ENCODE results near the gene TEKT1.

The TEKT1 gene

DNA sequence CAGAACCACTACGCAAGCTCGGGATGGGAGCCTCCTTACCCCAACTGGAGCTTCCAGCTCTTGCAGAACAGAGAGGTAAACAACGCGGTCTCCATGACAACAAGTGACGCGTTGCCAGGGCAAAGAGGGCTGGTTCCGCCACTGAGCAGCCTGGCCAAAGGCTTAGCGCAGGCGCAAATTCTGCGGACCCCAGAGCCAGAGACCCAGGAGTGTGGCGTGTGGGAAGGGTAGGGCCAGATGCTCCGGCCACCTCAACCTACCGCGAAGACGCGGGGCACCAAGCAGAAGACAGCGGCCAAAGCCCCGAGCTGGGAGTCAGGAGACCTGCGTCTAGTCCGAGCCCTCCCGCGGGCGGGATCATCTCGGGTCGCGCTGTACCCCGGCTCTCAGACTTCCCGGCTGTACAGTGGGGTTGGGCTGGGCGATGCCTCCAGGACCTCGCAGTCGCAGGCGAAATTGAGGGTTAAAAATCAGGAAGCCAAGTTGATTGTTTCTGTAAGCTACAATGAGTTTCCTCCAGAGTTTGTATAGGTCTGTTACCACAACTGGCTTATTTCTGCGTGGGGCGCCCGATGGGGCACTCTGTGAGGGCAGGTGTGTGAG, at the start of gene TEKT1:
TSS of gene TEKT1 (minus strand) at position 69 of the 603 bp plus-strand sequence. CDS start 1,353 bp downstream, outside the sequence.
- no peak for TF ChIP-seq GATA2 (IDR thresholded peaks at IDR 0.05; ENCODE audit: low read depth, low read length)
- no peak for TF ChIP-seq GATA3 (IDR thresholded peaks at IDR 0.05; ENCODE audit: low read depth, low read length)

DNA sequence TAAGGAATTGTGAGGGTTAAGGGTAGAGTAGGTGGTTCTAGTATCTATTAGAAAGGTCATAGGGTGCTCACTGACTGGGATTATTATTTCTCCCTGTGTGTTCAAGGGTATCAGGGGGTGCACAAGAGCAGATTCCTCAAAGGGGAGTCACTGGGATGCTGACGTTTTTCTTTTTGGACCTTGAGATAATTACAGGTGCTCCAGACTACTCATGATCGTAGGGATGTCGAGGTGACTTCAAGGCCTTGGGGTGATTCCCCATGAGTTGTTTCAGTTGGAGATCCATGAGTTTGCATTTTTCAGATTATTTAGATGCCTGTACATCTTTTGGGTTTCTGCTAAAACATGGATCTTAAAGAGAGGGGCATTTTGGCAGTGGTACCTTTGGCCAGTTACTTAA, 41.4 kb upstream of the TEKT1 start:
- no peak for TF ChIP-seq GATA3 (IDR thresholded peaks at IDR 0.05; ENCODE audit: low read depth, low read length)
- TF ChIP-seq GATA2 (IDR thresholded peaks at IDR 0.05; ENCODE audit: low read depth, low read length), result no peak

DNA sequence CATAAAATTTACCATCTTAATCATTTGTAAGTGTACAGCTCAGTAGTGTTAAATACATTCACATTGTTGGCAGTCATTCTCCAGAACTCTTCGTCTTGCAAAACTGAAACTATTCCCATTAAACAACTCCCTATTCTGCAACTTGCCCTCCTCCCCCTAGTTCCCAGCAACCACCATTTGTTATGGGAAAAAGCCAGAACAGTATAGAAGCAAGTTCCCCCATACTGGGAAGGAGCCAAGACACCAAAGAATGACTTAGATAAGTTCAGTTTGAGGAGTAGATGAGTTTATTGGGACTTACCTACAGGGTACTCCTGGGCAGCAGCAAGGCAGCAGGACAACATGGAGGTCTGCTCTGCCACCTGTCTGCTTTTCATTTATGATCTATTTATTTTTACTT, 39.3 kb upstream of the TEKT1 start:
- no peak for TF ChIP-seq GATA2 (IDR thresholded peaks at IDR 0.05; ENCODE audit: low read depth, low read length)
- TF ChIP-seq GATA3 (IDR thresholded peaks at IDR 0.05; ENCODE audit: low read depth, low read length), result no peak

DNA sequence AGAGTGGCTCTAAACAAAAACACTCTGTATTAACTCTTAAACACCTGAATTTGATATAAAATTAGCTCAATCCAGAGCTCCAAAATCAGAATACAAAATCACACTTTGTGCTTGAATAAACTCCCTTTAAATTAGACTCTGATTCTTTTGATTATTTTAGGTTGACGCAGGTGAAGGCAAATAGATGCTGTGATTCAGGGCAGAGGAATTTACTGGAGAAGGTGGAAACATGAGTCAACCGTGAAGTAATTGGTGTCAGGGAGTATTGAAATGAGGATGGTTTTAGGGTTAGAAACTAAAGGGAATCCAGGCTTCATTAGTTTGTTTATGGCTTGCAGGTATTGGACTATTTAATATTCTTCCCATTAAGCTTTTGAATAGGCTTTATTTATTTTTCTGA, 37.1 kb upstream of the TEKT1 start:
- TF ChIP-seq GATA2 (IDR thresholded peaks at IDR 0.05; ENCODE audit: low read depth, low read length), result no peak
- no peak for TF ChIP-seq GATA3 (IDR thresholded peaks at IDR 0.05; ENCODE audit: low read depth, low read length)

DNA sequence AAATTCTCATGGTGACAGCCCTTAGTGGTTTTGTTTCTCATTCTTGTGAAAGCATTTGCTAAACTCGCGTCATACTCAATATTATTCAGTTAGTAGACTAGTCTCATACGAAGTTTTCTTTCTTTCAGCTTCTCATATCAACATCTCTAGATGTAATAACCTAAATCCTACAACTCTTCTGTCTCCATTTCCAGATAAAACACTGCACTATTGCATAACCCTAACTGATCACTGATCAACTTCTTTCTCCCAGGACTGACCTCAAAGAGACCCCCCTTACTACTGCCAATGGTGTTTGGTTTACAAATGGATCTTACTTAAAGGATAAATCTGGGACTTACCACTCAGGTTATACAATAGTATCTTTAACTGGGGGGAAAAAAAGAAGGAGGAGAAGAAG, 36.3 kb upstream of the TEKT1 start:
- TF ChIP-seq GATA2 (IDR thresholded peaks at IDR 0.05; ENCODE audit: low read depth, low read length), result no peak
- TF ChIP-seq GATA3 (IDR thresholded peaks at IDR 0.05; ENCODE audit: low read depth, low read length), result no peak

DNA sequence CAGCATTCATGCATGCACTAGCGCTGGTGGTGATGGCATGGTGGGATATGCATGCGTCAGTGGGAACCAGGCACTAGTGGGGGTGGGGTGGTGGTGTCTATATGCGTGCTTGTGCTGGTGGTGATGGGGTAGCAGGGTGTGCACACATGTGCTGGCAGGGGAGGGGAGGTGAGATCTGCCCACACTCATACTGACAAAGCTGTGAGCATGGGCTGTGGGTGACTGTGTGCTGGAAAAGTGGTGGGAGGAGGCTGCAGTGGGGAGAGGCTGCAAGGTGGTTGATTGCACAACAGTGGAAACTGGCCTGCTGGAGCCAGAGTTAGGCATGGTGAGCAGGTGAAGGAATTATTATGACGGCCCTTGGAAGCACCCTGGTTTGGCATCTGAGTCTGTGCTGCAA, 31.3 kb upstream of the TEKT1 start:
- no peak for TF ChIP-seq GATA2 (IDR thresholded peaks at IDR 0.05; ENCODE audit: low read depth, low read length)
- TF ChIP-seq GATA3 (IDR thresholded peaks at IDR 0.05; ENCODE audit: low read depth, low read length), result no peak

DNA sequence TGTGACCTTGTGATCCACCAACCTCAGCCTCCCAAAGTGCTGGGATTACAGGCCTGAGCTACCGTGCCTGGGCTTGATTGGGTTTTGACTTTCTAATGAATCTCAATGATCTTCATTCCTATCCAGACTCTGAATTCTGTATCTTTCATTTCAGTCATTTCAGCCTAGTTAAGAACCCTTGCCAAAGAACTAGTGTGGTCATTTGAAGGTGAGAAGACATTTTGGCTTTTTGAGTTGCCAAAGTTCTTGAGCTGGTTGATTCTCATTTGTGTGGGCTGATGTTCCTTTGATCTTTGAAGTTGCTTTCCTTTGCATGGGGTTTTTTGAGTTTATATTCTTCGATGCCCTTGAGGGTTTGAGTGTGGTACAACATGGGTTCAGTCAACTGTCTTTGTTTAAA, 30.6 kb upstream of the TEKT1 start:
- TF ChIP-seq GATA2 (IDR thresholded peaks at IDR 0.05; ENCODE audit: low read depth, low read length), result no peak
- no peak for TF ChIP-seq GATA3 (IDR thresholded peaks at IDR 0.05; ENCODE audit: low read depth, low read length)

DNA sequence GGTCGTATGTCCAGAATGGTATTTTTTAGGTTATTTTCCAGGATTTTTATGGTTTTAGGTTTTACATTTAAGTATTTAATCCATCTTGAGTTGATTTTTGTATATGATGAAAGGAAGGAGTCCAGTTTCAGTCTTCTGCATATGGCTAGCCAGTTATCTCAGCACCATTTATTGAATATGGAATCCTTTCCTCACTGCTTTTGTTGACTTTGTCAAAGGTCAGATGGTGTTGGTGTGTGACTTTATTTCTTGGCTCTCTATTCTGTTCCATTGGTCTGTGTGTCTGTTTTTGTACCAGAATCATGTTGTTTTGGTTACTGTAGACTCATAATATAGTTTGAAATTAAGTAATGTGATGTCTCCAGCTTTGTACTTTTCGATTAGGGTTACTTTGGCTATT, 26.4 kb upstream of the TEKT1 start:
- TF ChIP-seq GATA2 (IDR thresholded peaks at IDR 0.05; ENCODE audit: low read depth, low read length) (no peak), GATA3 (IDR thresholded peaks at IDR 0.05; ENCODE audit: low read depth, low read length) (no peak)

DNA sequence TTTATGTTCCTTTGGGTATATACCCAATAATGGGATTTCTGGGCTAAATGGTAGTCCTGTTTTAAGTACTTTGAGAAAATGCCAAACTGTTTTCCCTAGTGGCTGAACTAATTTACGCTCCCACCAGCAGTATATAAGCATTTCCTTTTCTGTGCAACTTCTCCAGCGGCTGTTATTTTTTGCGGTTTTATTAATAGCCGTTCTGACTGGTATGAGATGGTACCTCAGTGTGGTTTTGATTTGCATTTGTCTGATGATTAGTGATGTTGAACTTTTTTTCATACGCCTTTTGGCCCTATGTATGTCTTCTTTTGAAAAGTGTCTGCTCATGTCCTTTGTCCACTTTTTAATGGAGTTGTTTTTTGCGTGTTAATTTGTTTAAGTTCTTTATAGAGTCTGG, 25.8 kb upstream of the TEKT1 start:
- TF ChIP-seq GATA3 (IDR thresholded peaks at IDR 0.05; ENCODE audit: low read depth, low read length), result no peak
- no peak for TF ChIP-seq GATA2 (IDR thresholded peaks at IDR 0.05; ENCODE audit: low read depth, low read length)

DNA sequence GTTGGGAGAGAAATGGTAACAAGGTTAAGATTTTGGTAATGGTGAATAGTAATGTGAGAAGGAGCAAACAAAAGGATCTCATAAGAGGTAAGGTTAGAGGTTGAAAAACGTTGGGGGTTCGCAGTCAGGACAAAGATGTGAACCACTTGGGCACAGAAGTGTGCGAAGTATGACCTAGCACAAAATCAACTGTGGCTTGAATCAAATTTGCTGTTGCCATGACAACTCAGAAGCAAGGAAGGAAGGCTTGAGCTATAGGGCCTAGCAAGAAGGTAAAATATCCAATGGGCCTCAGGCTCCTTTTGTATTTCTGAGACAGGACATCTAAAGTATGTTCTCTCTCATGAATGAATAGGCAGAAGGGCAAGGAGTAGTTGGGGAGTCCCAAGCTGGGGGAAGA, 24.5 kb upstream of the TEKT1 start:
- TF ChIP-seq GATA3 (IDR thresholded peaks at IDR 0.05; ENCODE audit: low read depth, low read length), result no peak

DNA sequence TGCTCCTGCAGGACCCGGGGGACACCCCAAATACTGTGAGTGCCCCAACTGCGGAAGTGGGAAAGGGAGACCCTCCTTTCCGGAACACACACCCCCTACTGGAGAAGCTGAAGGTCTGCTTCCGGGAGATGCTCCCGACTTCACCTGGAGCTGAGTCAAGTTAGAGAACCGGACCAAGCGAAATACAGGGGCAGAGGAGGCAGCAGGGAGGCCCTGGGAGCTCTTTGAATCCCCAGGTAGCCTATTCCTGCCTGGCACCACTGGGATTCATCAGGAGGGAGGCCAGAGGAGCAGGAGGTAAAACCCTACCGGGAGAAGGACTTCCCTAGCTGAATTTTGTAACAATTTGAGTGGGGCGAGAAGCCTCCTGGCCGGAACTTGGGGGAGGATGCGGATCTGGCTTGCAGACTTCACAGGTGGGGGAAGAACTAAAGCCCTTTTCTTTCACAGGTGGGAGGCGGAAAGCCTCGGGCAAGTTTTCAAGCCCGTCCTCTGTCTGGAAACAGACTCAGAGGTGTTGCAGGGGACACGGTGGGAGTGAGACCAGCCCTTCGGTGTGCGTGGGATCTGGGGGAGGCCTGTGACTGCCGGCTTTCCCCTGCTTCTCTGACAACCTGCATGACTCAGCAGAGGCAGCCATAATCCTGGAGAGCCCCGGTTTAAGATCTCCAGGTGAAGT, 22.4 kb upstream of the TEKT1 start:
- TF ChIP-seq GATA2 (IDR thresholded peaks at IDR 0.05; ENCODE audit: low read depth, low read length) (no peak), GATA3 (IDR thresholded peaks at IDR 0.05; ENCODE audit: low read depth, low read length) (no peak)

DNA sequence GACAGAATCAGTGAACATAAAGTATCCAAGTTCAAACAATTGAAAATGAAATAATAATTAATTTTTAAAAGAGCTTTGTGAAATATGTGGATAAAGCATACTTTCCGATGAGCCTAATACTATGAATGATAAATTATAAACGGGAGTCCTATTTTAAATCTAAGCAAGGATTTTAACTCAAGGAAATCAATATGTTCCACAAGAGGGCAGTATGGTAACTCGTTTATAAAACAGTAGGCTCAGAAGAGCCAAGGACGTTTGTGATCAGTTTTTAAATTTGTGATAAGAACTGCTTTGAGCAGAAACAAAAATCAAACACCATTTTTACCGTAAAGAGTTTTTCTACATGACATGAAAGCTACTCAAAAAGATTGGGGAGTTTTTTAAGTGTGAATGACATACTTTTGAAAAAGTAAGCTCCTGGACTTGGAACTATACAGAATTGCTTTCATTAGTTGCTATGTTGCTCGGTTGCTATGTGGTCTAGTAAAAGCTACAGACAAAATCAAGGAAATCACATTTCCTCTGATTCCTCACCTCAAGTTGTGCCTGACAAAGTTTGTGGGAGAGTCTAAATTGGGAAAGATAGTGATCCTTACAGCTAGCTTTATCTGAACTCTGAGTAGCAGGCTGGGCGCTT, 11.8 kb upstream of the TEKT1 start:
- TF ChIP-seq GATA2 (IDR thresholded peaks at IDR 0.05; ENCODE audit: low read depth, low read length), result no peak
- TF ChIP-seq GATA3 (IDR thresholded peaks at IDR 0.05; ENCODE audit: low read depth, low read length), result no peak

DNA sequence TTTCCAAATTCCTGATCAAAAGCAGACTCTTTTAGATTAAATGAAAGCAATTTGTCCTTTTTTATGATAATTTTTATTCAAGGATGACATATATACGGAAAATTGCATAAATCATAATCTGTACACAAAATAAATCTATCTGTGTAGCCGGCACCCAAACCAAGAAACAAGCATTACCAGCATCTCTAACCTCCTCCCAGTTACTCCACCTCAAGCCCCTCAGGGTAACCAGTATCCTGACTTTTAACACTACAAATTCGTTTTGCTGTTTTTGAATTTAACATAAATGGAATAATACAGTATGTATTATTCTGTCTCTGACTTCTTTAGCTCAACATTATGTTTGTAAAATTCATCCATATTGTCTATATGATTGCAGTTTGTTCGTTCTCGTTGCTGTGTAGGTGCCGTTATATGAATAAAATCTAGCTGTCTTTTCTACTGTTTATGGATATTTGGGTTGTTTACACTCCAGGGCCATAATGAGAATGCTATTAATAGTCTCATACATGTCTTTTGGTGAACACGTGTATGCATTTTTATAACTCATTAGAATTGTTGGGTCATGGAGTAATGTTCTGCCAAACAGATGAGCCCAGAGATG, 1.0 kb downstream of the TEKT1 start:
- TF ChIP-seq GATA2 (IDR thresholded peaks at IDR 0.05; ENCODE audit: low read depth, low read length) (no peak), GATA3 (IDR thresholded peaks at IDR 0.05; ENCODE audit: low read depth, low read length) (no peak)

DNA sequence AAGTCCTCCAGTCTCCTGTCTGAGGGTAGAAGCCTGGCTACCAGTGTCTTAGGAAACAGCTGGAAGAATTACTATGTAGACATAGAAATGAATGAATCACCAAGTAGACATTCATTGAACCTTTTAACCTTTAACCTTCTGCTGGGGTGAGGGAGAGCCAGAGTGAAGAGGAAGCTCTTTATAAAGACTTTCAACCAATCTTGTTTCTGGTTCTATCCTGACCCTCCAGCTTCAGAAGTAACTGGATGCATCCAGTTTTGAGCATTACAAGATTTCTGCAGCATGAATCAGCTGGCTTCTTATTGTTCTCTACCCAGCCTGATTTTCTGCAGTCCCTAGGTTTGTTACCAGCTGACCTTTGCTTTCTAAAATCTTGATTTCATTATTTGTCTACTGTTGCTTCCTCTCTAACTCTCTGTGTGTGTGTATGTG, 8.5 kb downstream of the TEKT1 start:
- TF ChIP-seq GATA3 (IDR thresholded peaks at IDR 0.05; ENCODE audit: low read depth, low read length) (no peak), GATA2 (IDR thresholded peaks at IDR 0.05; ENCODE audit: low read depth, low read length) (no peak)

DNA sequence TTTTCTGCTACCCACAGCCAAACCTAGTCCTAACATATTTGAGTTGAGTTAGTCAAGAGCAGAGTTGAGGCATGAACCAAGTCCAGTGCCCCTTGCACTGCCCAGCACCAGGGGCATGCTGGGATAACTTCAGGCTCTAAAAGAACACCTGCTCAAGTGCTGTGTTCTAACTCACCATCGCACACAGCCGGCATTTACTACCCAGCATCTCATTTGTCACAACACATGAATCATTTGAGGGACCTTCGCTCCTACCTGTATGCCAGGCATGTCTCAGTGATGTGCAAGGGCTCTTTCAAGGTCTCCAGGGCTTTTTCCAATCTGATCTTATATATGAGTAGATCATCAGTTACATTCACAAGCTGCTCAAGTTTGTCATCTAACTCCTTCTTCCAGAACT, 12.6 kb downstream of the TEKT1 start:
- TF ChIP-seq GATA3 (IDR thresholded peaks at IDR 0.05; ENCODE audit: low read depth, low read length) (no peak), GATA2 (IDR thresholded peaks at IDR 0.05; ENCODE audit: low read depth, low read length) (no peak)
